Measurements from ENCODE around the gene HOXD1.

GRCh38 chr2:176172007-176172894 is 16.2 kb upstream of the HOXD1 start:
- TF ChIP-seq CTCF (IDR thresholded peaks at IDR 0.05; ENCODE audit: low read depth, low read length, poor library complexity, severe bottlenecking) (no peak), EZH2phosphoT487 (IDR thresholded peaks at IDR 0.05; ENCODE audit: borderline replicate concordance, low read length) (no peak)
